Measurements from ENCODE around the gene CDK5RAP3.

Gene CDK5RAP3

DNA sequence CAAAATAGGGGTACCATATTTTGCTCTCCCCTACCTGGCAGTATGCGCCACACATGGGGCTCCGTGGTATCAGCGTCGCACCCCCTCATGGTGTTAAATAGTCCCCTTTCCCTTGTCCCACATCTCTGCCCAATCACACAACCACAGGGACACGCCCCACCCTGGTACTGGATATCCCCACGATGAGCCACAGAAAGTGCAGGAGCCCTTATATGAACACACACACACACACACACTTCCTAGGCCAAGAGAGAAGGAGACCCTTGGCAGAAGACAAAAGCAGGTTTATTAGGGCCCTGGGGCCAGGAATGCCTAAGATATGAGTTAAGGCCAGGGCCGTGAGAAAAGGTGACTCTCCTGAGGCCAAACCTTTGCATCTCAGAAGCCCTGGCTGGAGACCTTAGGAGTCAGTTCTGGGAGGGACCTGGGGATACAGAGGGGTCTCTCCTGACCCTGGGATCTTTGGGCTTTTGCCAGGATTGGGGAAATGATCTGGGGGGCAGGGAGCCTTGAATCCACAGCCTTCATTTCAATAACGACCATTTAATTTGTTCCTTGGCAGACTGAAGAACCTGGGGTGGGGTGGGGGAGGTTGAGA lies 55.1 kb downstream of the CDK5RAP3 start:
- Histone ChIP-seq H3K27ac (no peak overlapping the region), H3K27me3 (peaks cover 85% of the 10 kb centered on the region), H3K4me3 (ENCODE audit: low read depth in 1 of 2, low read length in 1 of 2) (peak overlapping the region in 1 of 2 experiments; percentile 74), H3K9me3 (no peaks in the 10 kb centered on the region), H3K36me3 (no peaks in the 10 kb centered on the region), H3K4me1 (ENCODE audit: control insufficient read depth in 1 of 2, insufficient read depth in 1 of 2, low read depth in 1 of 2, low read length in 1 of 2) (peaks cover 43 to 54% of the 10 kb centered on the region in 2 experiments)
- no peak for TF ChIP-seq CTCF (IDR thresholded peaks at IDR 0.05)

- no peaks in the 10 kb centered on the region for H3K36me3 ChIP-seq
- peak; percentile 63 for TF ChIP-seq CTCF (IDR thresholded peaks at IDR 0.05)
- peaks cover 92% of the 10 kb centered on the region for H3K27me3 ChIP-seq
- no peak overlapping the region for H3K4me3 ChIP-seq (ENCODE audit: low read depth in 1 of 2, low read length in 1 of 2)
- H3K4me1 ChIP-seq (ENCODE audit: control insufficient read depth in 1 of 2, insufficient read depth in 1 of 2, low read depth in 1 of 2, low read length in 1 of 2): peaks cover 36 to 47% of the 10 kb centered on the region in 2 experiments
- no peaks in the 10 kb centered on the region for H3K9me3 ChIP-seq
- H3K27ac ChIP-seq: no peak overlapping the region
Observed at GRCh38 chr17:48026502-48027321, 55.8 kb downstream of the CDK5RAP3 start.

GRCh38 chr17:48027322-48027981 lies 56.5 kb downstream of the CDK5RAP3 start:
- H3K4me3 ChIP-seq (ENCODE audit: low read depth in 1 of 2, low read length in 1 of 2): no peak overlapping the region
- no peak overlapping the region for H3K27ac ChIP-seq
- no peak for TF ChIP-seq CTCF (IDR thresholded peaks at IDR 0.05)
- H3K27me3 ChIP-seq: peaks cover 94% of the 10 kb centered on the region
- H3K9me3 ChIP-seq: no peaks in the 10 kb centered on the region
- no peaks in the 10 kb centered on the region for H3K36me3 ChIP-seq
- H3K4me1 ChIP-seq (ENCODE audit: control insufficient read depth in 1 of 2, insufficient read depth in 1 of 2, low read depth in 1 of 2, low read length in 1 of 2): peaks cover 29 to 39% of the 10 kb centered on the region in 2 experiments

DNA sequence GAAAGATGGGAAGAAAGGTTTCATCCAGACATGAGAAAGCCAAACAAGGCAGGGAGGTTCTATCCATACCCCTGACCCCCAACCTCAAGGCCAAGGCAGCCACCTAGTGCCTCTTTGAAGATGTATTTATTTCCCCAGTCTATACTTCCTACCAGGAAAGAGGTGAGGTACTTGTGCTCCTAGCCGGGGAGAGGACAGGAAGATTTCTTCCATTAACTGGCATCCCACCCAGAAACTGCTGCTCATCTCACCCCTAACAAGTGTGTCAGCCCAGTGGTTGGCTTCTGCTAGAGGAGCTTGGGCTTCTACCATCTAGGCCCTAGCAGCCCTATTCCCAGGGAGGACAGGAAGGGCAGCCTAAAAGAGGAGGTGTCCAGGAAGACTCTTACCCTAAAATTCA lies 57.8 kb downstream of the CDK5RAP3 start:
- Histone ChIP-seq H3K4me1 (ENCODE audit: control insufficient read depth in 1 of 2, insufficient read depth in 1 of 2, low read depth in 1 of 2, low read length in 1 of 2) (peaks cover 24 to 27% of the 10 kb centered on the region in 2 experiments), H3K36me3 (no peaks in the 10 kb centered on the region), H3K9me3 (no peaks in the 10 kb centered on the region), H3K27ac (no peak overlapping the region), H3K4me3 (ENCODE audit: low read depth in 1 of 2, low read length in 1 of 2) (no peak overlapping the region), H3K27me3 (peaks cover 94% of the 10 kb centered on the region)
- no peak for TF ChIP-seq CTCF (IDR thresholded peaks at IDR 0.05)

- TF ChIP-seq CTCF (IDR thresholded peaks at IDR 0.05): no peak
- Histone ChIP-seq H3K9me3 (no peaks in the 10 kb centered on the region), H3K27ac (no peak overlapping the region), H3K4me1 (ENCODE audit: control insufficient read depth in 1 of 2, insufficient read depth in 1 of 2, low read depth in 1 of 2, low read length in 1 of 2) (peaks cover 8 to 10% of the 10 kb centered on the region in 2 experiments), H3K36me3 (no peaks in the 10 kb centered on the region), H3K4me3 (ENCODE audit: low read depth in 1 of 2, low read length in 1 of 2) (no peak overlapping the region), H3K27me3 (peaks cover 98% of the 10 kb centered on the region)
Observed at GRCh38 chr17:48030531-48030930, 59.6 kb downstream of the CDK5RAP3 start.
